GM12891 (cell line): Measurements from ENCODE around the gene COX17.

Experiments
- PAX5 ChIP-seq: IDR thresholded peaks from 2 replicates; pipeline ENCODE4 v1.6.1; 2011; ENCODE audit warnings: low read length, moderate library complexity, mild to moderate bottlenecking; ENCODE audit not compliant: insufficient read depth, severe bottlenecking
- POLR2A ChIP-seq: IDR thresholded peaks from 2 replicates; pipeline ENCODE4 v1.6.1; 2011; ENCODE audit warnings: low read depth, low read length, control low read depth
- SPI1 ChIP-seq: IDR thresholded peaks from 2 replicates; pipeline ENCODE4 v1.6.1; 2011; ENCODE audit warnings: low read depth, low read length, control low read depth
- TAF1 ChIP-seq: IDR thresholded peaks from 2 replicates; pipeline ENCODE4 v1.6.1; 2011; ENCODE audit warnings: low read depth, low read length, control low read depth

DNA sequence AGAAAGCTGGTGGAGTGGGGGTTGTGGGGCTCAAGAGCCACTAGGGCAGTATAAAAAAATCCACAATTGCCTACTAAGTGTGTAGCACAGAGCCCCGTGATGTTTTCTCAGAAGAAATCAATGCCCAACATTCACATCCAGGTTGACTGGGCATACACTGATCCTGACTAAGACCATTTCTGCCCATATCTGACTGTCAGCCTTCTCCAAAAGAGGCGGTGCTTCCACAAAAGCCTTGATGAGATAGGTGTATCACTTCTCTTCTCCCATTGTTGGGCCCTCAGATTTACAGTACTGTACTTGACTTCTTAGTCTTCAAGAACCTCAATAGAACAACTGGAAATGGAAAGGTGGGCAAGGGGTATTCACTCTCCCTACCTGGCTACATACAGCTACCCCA is 18.2 kb downstream of the COX17 start:
- TF ChIP-seq TAF1 (no peak), POLR2A (no peak), PAX5 (no peak), SPI1 (no peak)
